Measurements from ENCODE around the gene DPP8. TPM values are rescaled to one million over a fixed set of nuclear protein-coding genes. Genes with fewer than 3 reads are reported as not detected.
A peak's percentile ranks its signal among the peaks of the same experiment; 100 is the strongest.

DPP8 gene
- total RNA-seq (65.2 and 73.7 TPM in 2 replicates), polyA plus RNA-seq (17.1 and 28.3 TPM in 2 replicates), polyA minus RNA-seq (22.5 and 35.2 TPM in 2 replicates)
- total RNA-seq (2013), result 42.2 TPM

DNA sequence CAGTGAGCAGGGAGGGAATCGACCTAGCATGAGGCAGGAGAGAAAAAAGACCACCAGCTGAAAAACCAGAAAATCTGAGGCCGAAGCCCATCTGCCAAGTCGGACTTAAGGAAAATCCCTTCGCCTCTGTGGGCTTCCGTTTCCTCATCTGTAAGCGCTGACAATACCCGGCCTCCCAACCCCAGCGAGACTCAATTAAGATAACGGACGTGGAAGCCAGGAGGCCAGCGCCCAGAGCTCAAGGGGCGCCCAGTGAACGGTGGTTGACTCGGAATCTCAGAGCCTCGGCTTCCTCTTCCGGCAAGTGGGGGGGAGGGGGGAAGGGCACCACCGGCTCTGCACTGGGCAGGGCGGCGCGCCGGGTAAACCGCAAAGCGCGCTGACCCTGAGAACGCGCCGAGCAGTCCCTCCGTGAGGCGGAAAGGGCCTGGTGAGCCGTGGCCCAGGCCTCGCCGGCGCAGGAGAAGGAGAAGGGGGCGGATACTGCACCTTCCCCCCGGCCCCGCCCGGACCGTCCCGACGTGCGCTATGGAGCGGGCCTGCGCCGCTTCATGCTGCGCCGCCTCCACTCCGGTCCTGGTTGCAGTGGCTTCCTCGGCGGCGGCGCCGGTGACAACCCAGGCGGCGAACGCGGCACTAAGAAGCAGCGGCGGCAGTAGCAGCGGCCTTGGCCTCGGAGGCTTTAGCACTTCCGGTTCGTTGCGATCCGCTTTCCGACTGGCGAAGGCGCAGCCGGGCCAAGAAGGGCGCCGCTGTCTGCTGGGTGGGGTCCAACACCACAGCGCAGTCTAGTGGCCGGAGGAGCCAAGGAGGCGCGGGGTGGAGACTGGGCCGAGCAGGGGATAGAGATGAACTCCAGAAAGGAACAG is at the start of gene DPP8:
DPP8 (minus strand) TSS at position 693 of the 869 bp plus-strand sequence. CDS start 5,136 bp downstream, outside the sequence.
- Mint-ChIP-seq H3K27me3 (no peaks in the 10 kb centered on the region), H3K27ac (peak within 1 kb of the TSS; percentile 89), H3K9me3 (ENCODE audit: insufficient read depth) (peaks cover 2% of the 10 kb centered on the region), H3K4me3 (peak within 1 kb of the TSS; percentile 95), H3K4me1 (peaks cover 34% of the 10 kb centered on the region)
- Histone ChIP-seq H3K9me3 (ENCODE audit: control extremely low read depth in 1 of 3, control insufficient read depth in 2 of 3, insufficient read depth in 1 of 3, low read length in 2 of 3) (no peaks in the 10 kb centered on the region), H3K27me3 (replicated peaks in 1 of 4; ENCODE audit: control extremely low read depth in 1 of 4, control insufficient read depth in 3 of 4, insufficient read depth in 4 of 4, low read length in 3 of 4) (no peaks in the 10 kb centered on the region), H3K4me2 (replicated peaks; ENCODE audit: low read depth, low read length, poor library complexity, severe bottlenecking) (peak within 1 kb of the TSS; percentile 82), H2AFZ (ENCODE audit: insufficient read depth, low read depth, low read length, poor library complexity, severe bottlenecking) (peak within 1 kb of the TSS; percentile 93), H3K79me2 (ENCODE audit: control insufficient read depth, insufficient read depth, low read length) (peaks cover 32% of the 10 kb centered on the region), H3K27ac (ENCODE audit: low read length in 2 of 2) (peak within 1 kb of the TSS; percentile 77 to 89), H3K4me3 (ENCODE audit: control extremely low read depth in 1 of 5, extremely low read depth in 1 of 5, insufficient read depth in 1 of 5, low read depth in 2 of 5, low read length in 4 of 5) (peak within 1 kb of the TSS; percentile 87 to 99 (median 92)), H4K20me1 (ENCODE audit: control insufficient read depth, insufficient read depth, low read length, poor library complexity, severe bottlenecking) (peaks cover 41% of the 10 kb centered on the region), H3K36me3 (replicated peaks in 1 of 2; ENCODE audit: control extremely low read depth in 1 of 2, control insufficient read depth in 1 of 2, extremely low read depth in 1 of 2, insufficient read depth in 2 of 2, low read length in 1 of 2) (peaks cover 6 to 21% of the 10 kb centered on the region in 2 experiments), H3K4me1 (ENCODE audit: control insufficient read depth in 2 of 2, insufficient read depth in 2 of 2, low read length in 2 of 2) (peaks cover 14 to 15% of the 10 kb centered on the region in 2 donors), H3K9ac (ENCODE audit: low read length) (peak within 1 kb of the TSS; percentile 85)
- under 1% methylated on average over 75 of the region's 75 CpGs for WGBS (ENCODE audit: insufficient coverage)
- TF ChIP-seq, protein P1, sequence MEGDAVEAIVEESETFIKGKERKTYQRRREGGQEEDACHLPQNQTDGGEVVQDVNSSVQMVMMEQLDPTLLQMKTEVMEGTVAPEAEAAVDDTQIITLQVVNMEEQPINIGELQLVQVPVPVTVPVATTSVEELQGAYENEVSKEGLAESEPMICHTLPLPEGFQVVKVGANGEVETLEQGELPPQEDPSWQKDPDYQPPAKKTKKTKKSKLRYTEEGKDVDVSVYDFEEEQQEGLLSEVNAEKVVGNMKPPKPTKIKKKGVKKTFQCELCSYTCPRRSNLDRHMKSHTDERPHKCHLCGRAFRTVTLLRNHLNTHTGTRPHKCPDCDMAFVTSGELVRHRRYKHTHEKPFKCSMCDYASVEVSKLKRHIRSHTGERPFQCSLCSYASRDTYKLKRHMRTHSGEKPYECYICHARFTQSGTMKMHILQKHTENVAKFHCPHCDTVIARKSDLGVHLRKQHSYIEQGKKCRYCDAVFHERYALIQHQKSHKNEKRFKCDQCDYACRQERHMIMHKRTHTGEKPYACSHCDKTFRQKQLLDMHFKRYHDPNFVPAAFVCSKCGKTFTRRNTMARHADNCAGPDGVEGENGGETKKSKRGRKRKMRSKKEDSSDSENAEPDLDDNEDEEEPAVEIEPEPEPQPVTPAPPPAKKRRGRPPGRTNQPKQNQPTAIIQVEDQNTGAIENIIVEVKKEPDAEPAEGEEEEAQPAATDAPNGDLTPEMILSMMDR (IDR thresholded peaks at IDR 0.05), result peak; percentile 90
- no peak for TF ChIP-seq EZH2 (IDR thresholded peaks at IDR 0.05; ENCODE audit: borderline replicate concordance, insufficient read depth, low read depth, low read length, poor library complexity, severe bottlenecking)
- peak; percentile 94 for ATAC-seq (ENCODE audit: low read depth)
- ChIA-PET CTCF (interaction anchor here (0.6 to 1.1 kb wide), 4 partner anchors 27 to 352 kb away, joined by 3 to 4 read pairs (median 3); no protein-coding TSS in a partner anchor), POLR2A (interaction anchor here (0.6 to 1.5 kb wide), 12 partner anchors 9 to 964 kb away, joined by 3 to 16 read pairs (median 4); partner anchors contain the start of genes HACD3 and RAB11A)
- intact Hi-C loops (cut with micrococcal nuclease), result loop anchor here (1.0 kb wide), 4 partner anchors 94 to 869 kb away; partner anchors contain the start of genes CLPX, INTS14, MAP2K1 and RAB11A
- DNase-seq, result peak; percentile 95

Measured in B cell (primary cell).